GM18505 (cell line): ENCODE data around the gene SSH3.

ENCODE experiments used
- ATAC-seq: cut with Tn5 transposase; IDR thresholded peaks from one replicate; pipeline ENCODE4 v1.9.1; 2021; ENCODE audit not compliant: unreplicated experiment
- POLR2A ChIP-seq: IDR thresholded peaks from 4 replicates; pipeline ENCODE4 v1.6.1; 2011; ENCODE audit warnings: borderline replicate concordance; ENCODE audit not compliant: insufficient read depth, insufficient read length; ENCODE audit errors: extremely low read depth

SSH3 gene

GRCh38 chr11:67272327-67273259, 30.7 kb upstream of the SSH3 start:
- no peak for ATAC-seq
- TF ChIP-seq POLR2A: peak; percentile 33

GRCh38 chr11:67273260-67273990, 29.9 kb upstream of the SSH3 start:
- no peak for ATAC-seq
- TF ChIP-seq POLR2A: no peak

- TF ChIP-seq POLR2A: no peak
- no peak for ATAC-seq
These were observed 28.3 kb upstream of the SSH3 start for GRCh38 chr11:67274768-67275605.

GRCh38 chr11:67275606-67276409, 27.5 kb upstream of the SSH3 start:
- no peak for ATAC-seq
- TF ChIP-seq POLR2A: no peak

GRCh38 chr11:67276781-67277230, 26.5 kb upstream of the SSH3 start:
- no peak for ATAC-seq
- TF ChIP-seq POLR2A: no peak

- peak; percentile 60 for TF ChIP-seq POLR2A
These were observed 25.9 kb upstream of the SSH3 start for GRCh38 chr11:67277231-67277961.

GRCh38 chr11:67278135-67278938, 25.0 kb upstream of the SSH3 start:
- no peak for TF ChIP-seq POLR2A
- no peak for ATAC-seq

More at GRCh38 chr11:67277231-67277961, 25.9 kb upstream of the SSH3 start:
- peak; percentile 71 for ATAC-seq

- ATAC-seq: no peak
- no peak for TF ChIP-seq POLR2A
These were observed 24.3 kb upstream of the SSH3 start for GRCh38 chr11:67278939-67279588.

- ATAC-seq: no peak
- no peak for TF ChIP-seq POLR2A
These were observed 23.6 kb upstream of the SSH3 start for GRCh38 chr11:67279589-67280340.

GRCh38 chr11:67280341-67280787, 23.0 kb upstream of the SSH3 start:
- TF ChIP-seq POLR2A: no peak

GRCh38 chr11:67280788-67281551, 22.4 kb upstream of the SSH3 start:
- no peak for TF ChIP-seq POLR2A
- ATAC-seq: no peak

More at GRCh38 chr11:67280341-67280787, 23.0 kb upstream of the SSH3 start:
- no peak for ATAC-seq
